Activated CD4-positive, alpha-beta T cell treated with anti-CD3 and anti-CD28 coated beads, Interleukin-2, amount 50 U/mL, for 48 hours (primary cell): ENCODE measurements around the gene E4F1.
"Not testable (repeated sequence)": the region's sequence is repeated elsewhere in the genome, so short reads cannot be mapped to it uniquely, and the experiment has no call there.

Source experiments
- DNase-seq, 2 experiments: peaks; one replicate each; pipeline ENCODE4 v3.0.0-alpha.2; 2020

Gene E4F1

GRCh38 chr16:2244926-2245795 is 21.8 kb downstream of the E4F1 start:
- no peak for DNase-seq

GRCh38 chr16:2246301-2246885 is 23.0 kb downstream of the E4F1 start:
- no peak for DNase-seq

- DNase-seq: peak; percentile 58 to 60
Measured at GRCh38 chr16:2250652-2251295, 27.4 kb downstream of the E4F1 start.

GRCh38 chr16:2251296-2252111 is 28.1 kb downstream of the E4F1 start, which contains the start of gene ECI1:
TSS of gene ECI1 (minus strand) at chr16:2251587. CDS start at chr16:2251566, 21 bp downstream.
- peak; percentile 90 to 92 for DNase-seq

- DNase-seq: no peak
Measured at GRCh38 chr16:2252806-2253148, 29.4 kb downstream of the E4F1 start.

DNA sequence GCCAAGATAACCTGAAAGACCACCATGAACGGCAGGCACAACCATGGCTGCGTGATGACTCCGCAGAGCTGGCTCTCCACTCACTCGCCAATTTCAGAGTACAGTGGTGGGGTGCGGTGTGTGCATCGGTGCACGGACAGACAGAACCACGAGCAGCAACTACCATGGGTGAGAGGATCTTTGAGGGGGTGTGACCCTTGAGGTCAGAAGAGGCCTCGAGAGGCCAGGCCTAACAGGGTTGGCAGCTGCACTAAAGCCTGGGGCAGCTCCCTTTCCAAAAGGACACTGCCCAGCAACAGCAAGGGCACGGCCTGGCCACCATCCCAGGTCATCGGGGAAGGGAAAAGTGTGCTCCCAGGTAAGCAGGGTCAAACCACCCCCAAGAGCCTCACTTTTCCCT is 29.9 kb downstream of the E4F1 start:
- DNase-seq: no peak

DNA sequence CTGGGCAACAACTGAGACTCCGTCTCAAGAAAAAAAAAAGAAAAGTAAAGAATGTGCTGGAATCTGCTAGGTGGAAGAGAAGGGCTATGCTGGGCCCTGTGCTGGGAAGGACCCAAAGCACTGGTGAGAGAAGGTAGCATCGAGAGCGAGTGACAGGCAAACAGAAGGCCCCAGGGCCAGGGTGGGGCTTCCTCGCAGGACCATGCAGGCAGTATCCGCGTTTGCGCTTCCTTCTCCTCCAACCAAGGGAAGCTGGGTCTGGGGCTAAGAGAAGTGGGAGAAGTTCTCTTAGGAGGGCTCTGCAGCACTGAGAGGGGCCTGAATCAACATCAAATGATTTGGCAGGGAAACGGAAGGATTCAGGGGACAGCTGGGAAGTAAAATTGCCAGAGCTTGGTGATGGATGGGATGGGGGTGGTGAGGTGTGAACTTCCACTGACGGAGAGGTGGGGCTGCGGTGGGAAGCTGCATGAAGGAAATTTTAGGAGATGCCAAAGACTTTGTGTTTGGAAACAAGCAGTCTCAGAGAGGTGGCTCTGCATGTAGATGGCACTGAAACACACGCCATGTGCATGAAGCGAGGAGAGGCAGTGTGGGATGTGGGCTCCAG is 33.2 kb downstream of the E4F1 start:
- DNase-seq: no peak

DNA sequence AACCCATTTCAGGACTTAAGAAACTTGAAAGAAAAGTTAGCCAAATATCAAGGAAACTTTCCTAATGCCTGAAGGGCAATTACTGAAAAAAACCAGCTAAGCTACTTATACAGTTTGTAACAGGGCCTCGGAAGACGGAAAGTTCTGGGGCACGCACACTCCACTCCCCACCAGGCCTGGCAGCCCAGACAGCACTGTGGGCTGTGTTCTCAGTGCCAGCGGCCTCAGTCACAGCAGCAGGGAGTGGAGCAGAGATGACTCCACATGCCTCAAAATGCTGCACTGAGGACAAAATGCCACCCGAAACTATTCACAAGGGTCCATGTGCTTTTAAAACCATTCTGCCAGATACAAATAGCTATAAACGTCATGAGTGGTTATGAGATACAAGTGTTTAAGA is 34.3 kb downstream of the E4F1 start:
- DNase-seq: no peak

DNA sequence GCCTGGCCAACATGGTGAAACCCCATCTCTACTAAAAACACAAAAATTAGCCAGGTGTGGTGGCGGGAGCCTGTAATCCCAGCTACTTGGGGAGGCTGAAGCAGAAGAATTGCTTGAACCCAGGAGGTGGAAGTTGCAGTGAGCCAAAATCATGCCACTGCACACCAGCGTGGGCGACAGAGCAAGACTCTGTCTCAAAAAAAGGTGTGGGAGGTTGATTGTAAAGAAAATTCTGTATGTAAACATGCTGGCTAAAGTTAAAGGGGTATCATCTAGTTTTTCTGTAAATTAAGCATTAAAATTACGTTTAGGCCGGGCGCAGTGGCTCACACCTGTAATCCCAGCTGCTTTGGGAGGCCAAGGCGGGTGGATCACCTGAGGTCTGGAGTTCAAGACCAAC is 35.1 kb downstream of the E4F1 start:
- not testable (repeated sequence) for DNase-seq

DNA sequence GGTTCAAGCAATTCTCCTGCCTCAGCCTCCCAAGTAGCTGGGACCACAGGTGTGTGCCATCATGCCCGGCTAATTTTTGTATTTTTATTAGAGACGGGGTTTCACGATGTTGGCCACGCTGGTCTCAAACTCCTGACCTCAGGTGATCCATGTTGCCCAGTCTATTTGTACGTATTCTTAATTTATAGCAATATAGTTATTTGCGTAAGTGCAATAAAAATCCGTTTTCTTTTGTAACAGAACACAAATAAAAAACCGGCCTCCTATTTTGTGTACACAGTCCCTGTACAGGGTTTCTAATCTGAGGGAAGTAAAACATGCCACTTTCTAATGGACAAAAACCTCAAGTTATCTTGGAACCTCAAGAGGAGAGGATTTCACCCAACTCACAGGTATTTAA is 36.9 kb downstream of the E4F1 start:
- DNase-seq: no peak

GRCh38 chr16:2263026-2263425 is 39.6 kb downstream of the E4F1 start:
- DNase-seq: not testable (repeated sequence)

DNA sequence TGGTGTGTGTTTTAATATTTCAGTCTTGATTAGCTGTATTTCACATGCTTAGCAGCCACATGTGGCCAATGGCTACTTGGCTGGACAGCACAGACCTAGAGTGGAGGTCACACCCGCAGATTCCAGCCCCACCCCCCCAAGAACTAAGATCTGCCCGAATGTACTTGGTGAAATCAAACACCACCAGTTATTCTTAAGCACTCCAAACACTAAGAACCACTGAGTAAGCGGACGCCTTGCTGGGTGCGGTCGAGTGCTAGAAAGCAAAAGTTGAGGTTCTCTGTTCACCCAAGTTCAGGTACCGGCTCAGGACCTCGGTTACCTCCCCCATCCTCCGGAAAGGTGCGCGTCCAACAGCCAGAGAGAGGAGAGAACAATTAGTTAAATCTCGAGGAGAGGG is 43.5 kb downstream of the E4F1 start:
- peak; percentile 17 to 24 for DNase-seq

- DNase-seq: not testable (repeated sequence)
Measured at GRCh38 chr16:2267505-2267912, 44.1 kb downstream of the E4F1 start.

GRCh38 chr16:2267913-2268666 is 44.7 kb downstream of the E4F1 start, which contains the start of gene RNPS1:
TSS of gene RNPS1 (minus strand) at chr16:2268126. CDS start at chr16:2264643, 3,483 bp downstream.
- peak; percentile 95 to 96 for DNase-seq

DNA sequence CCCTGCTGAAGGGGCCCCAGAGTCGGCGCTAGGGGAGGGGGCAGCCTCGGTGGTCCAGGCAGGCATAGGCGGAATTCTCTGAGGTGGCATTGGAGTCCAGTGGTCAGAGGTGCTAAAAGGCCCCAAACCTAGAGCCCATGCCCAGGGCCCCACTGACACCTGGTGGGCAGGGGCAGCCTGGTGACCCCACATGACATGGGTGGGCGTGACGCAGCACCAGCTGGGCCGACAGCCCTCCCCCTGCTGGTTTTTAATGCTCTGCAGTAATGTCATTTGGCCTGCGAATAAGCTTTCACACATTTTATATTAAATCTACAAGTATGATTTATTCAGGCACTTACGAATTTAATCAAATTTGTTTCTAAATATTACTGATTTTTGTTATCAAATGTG is 46.7 kb downstream of the E4F1 start:
- no peak for DNase-seq

DNA sequence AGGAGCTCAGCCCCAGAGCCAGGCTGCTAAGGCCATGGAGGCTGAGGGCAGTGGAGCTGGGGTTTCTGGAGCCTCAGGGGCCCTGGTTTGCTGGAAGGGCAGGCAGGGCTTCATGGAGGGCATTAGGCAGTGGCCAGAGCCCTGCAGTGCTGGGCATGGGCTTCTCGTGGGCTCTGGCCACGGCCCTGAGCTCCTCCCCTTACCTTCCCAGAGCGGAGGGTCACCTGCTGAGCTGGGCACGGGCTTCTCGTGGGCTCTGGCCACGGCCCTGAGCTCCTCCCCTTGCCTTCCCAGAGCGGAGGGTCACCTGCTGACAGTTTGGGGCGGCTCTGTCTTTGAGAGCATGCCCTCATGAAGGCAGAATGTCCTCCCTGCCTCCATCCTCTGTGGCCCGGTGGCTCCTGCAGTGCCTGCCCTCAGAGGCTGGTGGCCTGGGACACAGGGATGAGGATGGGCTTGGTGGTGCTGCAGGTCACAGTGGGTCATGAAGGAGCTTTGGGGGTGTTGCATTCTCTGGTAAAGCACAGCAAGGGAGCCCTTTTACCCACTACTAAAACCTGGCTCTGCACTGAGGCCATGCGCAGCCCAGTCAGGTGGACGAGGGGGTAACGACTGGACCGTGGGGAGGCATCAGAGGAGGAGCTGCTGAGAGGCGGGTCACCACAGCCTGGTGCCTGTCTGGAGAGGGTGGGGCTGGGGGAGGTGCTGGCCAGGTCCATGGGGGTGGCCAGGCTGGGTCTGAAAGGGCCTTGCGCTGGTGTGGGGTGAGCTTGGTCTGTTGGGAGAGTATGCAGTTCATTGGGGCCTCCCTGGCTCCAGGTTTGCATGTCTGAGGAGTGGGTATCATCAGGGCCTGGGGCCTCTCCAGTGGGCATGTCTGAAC is 47.4 kb downstream of the E4F1 start:
- no peak for DNase-seq

DNA sequence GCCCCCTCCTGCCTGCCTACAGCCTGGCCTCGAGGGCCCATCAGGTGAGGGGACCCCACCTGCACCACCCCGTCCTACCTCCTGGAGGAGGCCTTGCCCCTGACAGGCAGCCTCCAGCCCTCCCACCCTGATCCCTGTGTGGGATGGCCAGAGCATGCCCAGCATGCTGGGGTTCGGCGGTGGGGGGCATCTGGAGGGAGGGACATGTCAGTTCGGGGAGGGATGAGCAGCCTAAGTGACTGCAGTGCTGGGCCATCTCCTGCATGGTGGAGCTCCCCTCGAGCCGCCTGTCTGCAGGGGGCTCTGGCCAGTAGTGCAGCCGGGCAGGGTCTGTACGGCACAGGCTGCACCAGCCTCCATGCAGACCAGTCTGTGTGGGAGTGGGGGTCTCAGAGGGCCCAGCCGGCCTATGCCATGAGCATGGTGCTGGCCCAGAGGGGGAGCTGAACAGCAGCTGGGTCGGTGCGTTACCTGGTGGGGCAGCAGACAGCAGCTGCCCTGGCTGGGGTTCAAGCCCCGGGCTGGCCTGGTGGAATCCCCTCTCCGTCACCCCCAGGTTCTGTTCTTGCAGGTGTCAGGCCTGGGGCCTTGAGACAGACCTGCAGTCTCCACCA is 48.6 kb downstream of the E4F1 start:
- no peak for DNase-seq

- DNase-seq: no peak
Measured at GRCh38 chr16:2273484-2273883, 50.1 kb downstream of the E4F1 start.

DNA sequence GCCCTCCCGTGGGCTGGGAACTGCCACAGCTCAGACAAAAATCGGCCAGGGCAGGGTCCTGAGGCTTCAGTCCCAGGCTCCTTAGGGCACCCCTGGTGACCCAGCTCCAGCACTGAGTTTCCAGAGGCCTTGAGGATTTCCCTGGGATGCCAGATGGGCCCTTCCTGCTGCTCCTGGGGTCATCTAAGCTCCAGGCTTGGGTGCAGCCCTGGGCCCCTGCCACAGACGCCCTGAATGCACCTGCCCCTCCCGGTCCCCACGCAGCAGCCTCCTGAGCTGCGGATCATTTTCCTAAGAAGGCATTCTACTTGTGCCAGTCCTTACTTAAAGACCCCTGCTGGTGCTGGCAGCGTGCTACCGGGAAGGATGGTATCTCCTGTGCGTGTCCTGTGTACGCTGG is 50.5 kb downstream of the E4F1 start:
- DNase-seq: no peak
